Breast epithelium (tissue), 4 donors: ENCODE results near the gene KITLG. TPM values are rescaled to one million over a fixed set of nuclear protein-coding genes. Genes with fewer than 3 reads are reported as not detected.

Source experiments
- DNase-seq, 2 donors: peaks; one replicate each; pipeline ENCODE4 v3.0.0-alpha.2; 2019; ENCODE audit warnings: low spot score in 2 of 2
- H3K27ac ChIP-seq, 2 donors: fragments of 200-600 bp; sonication (generic) in 1 of 2; one replicate each; pipeline ENCODE4 v1.5.1; 2016 to 2019; ENCODE audit warnings: mild to moderate bottlenecking in 1 of 2
- H3K27me3 ChIP-seq, 2 donors: fragments of 200-600 bp; sonication (generic) in 1 of 2; one replicate each; pipeline versions ENCODE4 v1.5.1 to v1.6.0; 2017 to 2019; ENCODE audit warnings: control low read depth in 1 of 2, mild to moderate bottlenecking in 1 of 2
- H3K36me3 ChIP-seq: fragments of 200-600 bp; one replicate; pipeline ENCODE4 v1.5.1; 2019
- H3K4me1 ChIP-seq, 2 donors: fragments of 200-600 bp; sonication (generic); one replicate each; pipeline ENCODE4 v1.5.1; 2016 to 2019; ENCODE audit warnings: control low read depth in 1 of 2
- H3K4me3 ChIP-seq, 3 donors: fragments of 200-600 bp; sonication (generic); 1 replicate in 2 of 3; 2 replicates in 1 of 3; pipeline ENCODE4 v1.5.1; 2016 to 2019; ENCODE audit warnings: mild to moderate bottlenecking in 3 of 3, moderate library complexity in 2 of 3
- H3K9me3 ChIP-seq, 2 donors: fragments of 200-600 bp; sonication (generic) in 1 of 2; one replicate each; pipeline ENCODE4 v1.5.1; 2016 to 2019; ENCODE audit warnings: control low read depth in 1 of 2
- POLR2A ChIP-seq: fragments of 450-650 bp; IDR thresholded peaks from one replicate; pipeline ENCODE4 v1.6.1; 2016; ENCODE audit warnings: antibody characterized with exemption, mild to moderate bottlenecking, moderate library complexity
- POLR2AphosphoS5 ChIP-seq, 3 donors: sonication (generic); formaldehyde crosslinking; IDR thresholded peaks; one replicate each; pipeline ENCODE4 v1.6.1; 2017; ENCODE audit warnings: antibody characterized with exemption in 3 of 3
- intact Hi-C: fragments of 100-400 bp; cut with DNase I; formaldehyde crosslinking; loops from one replicate; pipeline ENCODE4 v1.15.1; 2023; ENCODE audit warnings: low total_unique reads
- total RNA-seq, 3 donors: library from RNA; depleted of rRNA; stranded (reverse); fragments of >200 nt; gene quantifications; one replicate each; pipeline ENCODE4 v1.1.0, GENCODE V29; 2016
- TF ChIP-seq, protein P1 (sequence below), 3 donors: fragments of 450-650 bp; IDR thresholded peaks; one replicate each; pipeline ENCODE4 v1.5.1; 2016 to 2017; ENCODE audit warnings: antibody characterized with exemption in 3 of 3, mild to moderate bottlenecking in 3 of 3, moderate library complexity in 3 of 3

KITLG gene
- total RNA-seq, 3 donors from 2014 or later = 18.4 to 31.8 (median 26.5) TPM

DNA sequence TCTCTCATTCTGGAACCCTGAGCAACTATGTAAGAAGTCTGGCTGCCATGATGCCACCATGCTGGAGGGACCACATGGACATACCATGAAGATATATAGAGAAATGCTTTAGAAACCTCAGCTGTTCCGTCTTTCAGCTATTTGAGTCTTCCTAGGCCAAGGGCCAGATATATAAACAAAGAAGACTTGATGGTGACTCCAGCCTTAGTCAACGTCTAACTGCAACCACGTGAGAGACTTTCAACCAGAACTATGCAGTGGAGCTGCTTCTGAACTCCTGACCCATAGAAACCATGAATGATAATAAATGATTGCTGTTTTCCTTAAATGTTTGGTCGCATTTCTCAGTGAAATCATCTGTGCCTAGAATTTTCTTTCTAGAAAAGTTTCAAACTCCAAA is 20.0 kb upstream of the KITLG start:
- no peaks in the 10 kb centered on the region for H3K4me1 ChIP-seq
- no peaks in the 10 kb centered on the region for H3K27me3 ChIP-seq
- no peak overlapping the region for H3K27ac ChIP-seq
- H3K36me3 ChIP-seq = no peaks in the 10 kb centered on the region
- no peaks in the 10 kb centered on the region for H3K9me3 ChIP-seq
- H3K4me3 ChIP-seq = no peak overlapping the region
- DNase-seq = no peak
- TF ChIP-seq, protein P1, sequence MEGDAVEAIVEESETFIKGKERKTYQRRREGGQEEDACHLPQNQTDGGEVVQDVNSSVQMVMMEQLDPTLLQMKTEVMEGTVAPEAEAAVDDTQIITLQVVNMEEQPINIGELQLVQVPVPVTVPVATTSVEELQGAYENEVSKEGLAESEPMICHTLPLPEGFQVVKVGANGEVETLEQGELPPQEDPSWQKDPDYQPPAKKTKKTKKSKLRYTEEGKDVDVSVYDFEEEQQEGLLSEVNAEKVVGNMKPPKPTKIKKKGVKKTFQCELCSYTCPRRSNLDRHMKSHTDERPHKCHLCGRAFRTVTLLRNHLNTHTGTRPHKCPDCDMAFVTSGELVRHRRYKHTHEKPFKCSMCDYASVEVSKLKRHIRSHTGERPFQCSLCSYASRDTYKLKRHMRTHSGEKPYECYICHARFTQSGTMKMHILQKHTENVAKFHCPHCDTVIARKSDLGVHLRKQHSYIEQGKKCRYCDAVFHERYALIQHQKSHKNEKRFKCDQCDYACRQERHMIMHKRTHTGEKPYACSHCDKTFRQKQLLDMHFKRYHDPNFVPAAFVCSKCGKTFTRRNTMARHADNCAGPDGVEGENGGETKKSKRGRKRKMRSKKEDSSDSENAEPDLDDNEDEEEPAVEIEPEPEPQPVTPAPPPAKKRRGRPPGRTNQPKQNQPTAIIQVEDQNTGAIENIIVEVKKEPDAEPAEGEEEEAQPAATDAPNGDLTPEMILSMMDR (IDR thresholded peaks at IDR 0.05) = no peak
- no peak for TF ChIP-seq POLR2A
- no peak for TF ChIP-seq POLR2AphosphoS5 (IDR thresholded peaks at IDR 0.05)
- intact Hi-C loops = no loop called here

DNA sequence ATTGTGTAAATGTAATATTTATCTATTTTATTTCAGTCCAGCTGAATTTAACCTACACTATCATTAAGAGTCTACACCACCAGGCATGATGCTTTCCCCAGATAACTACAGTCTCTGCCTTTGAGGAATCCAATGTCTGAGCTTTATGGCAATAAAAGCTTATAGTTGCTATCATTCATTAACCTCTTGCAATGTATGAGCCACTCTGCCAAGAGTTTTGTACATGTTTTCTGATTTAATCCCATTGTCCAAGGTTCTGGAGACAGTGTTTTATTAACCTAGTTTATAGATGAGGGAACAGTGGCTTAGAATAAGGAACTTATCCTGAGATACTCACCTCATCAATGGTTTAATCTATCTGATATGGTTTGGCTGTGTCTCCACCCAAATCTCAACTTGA is 17.1 kb upstream of the KITLG start:
- Histone ChIP-seq H3K27ac (no peak overlapping the region), H3K27me3 (no peaks in the 10 kb centered on the region), H3K36me3 (no peaks in the 10 kb centered on the region), H3K4me1 (no peaks in the 10 kb centered on the region), H3K9me3 (no peaks in the 10 kb centered on the region), H3K4me3 (no peak overlapping the region)
- intact Hi-C loops = no loop called here
- no peak for DNase-seq
- TF ChIP-seq POLR2A = no peak
- TF ChIP-seq, protein P1 (IDR thresholded peaks at IDR 0.05) = no peak
- TF ChIP-seq POLR2AphosphoS5 (IDR thresholded peaks at IDR 0.05) = no peak

DNA sequence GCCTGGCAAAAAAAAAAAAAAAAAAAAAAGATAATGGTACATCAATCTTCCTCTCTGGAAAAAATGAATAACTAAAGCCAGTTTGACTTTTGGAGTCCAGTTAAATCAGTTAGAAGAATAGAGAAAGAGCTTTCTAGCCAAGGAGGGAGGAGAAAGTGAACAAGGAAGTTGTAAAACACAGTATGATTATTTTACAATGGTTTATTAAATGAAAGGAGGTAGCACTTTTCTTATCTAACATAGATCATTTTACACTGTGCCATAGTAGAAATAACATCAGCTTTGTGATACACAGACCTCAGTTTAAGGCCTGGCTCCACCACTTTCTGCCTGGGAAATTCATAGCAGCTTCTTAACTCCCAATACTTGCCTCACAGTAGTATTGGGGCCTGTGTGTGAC is 15.4 kb upstream of the KITLG start:
- Histone ChIP-seq H3K36me3 (no peaks in the 10 kb centered on the region), H3K4me1 (no peaks in the 10 kb centered on the region), H3K9me3 (no peaks in the 10 kb centered on the region), H3K27ac (no peak overlapping the region), H3K27me3 (no peaks in the 10 kb centered on the region), H3K4me3 (no peak overlapping the region)
- intact Hi-C loops = no loop called here
- no peak for DNase-seq
- TF ChIP-seq, protein P1 (IDR thresholded peaks at IDR 0.05) = no peak
- TF ChIP-seq POLR2AphosphoS5 (IDR thresholded peaks at IDR 0.05) = no peak
- TF ChIP-seq POLR2A = no peak

DNA sequence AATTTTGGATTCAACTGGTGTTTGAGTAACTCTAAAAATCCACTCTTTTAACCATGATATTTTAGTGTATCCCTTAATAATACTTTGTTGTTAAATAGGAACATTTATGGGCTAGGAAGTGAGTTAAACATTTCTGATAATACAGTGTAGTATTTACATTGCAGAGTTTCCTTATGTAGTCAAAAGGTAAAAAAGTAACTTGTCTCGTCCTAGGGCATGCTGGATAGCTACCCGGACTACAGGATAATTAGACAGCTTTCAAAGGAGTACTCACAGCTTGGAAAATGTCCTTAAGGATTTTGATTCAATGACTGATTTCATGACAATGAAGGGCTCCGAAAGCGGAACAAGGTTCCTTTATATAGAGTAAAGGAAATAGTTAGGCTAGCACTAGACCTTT is 14.5 kb upstream of the KITLG start:
- TF ChIP-seq POLR2AphosphoS5 (IDR thresholded peaks at IDR 0.05) (no peak), POLR2A (no peak)
- TF ChIP-seq, protein P1 (IDR thresholded peaks at IDR 0.05) = no peak
- Histone ChIP-seq H3K36me3 (no peaks in the 10 kb centered on the region), H3K4me1 (no peaks in the 10 kb centered on the region), H3K27ac (no peak overlapping the region), H3K9me3 (no peaks in the 10 kb centered on the region), H3K4me3 (no peak overlapping the region), H3K27me3 (no peaks in the 10 kb centered on the region)
- no peak for DNase-seq
- intact Hi-C loops = no loop called here

DNA sequence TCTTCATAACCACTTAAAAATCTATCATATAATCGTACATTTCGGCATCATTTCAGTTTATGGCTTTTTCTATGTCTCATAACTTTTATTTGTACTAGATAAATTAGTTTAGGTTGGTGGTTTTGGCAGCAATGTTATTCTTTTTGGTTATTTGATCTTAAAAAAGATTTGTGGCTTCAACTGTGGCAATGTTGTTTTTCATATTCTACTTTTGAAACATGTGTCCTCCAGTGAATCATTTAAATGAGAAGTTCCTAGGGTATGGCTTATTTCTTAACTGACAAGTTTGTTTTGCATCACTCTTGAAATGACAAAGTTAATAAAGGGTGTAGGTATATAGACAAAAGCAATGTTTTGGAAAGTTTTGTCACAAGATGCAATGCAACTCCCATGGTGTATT is 11.1 kb upstream of the KITLG start:
- H3K27me3 ChIP-seq = no peaks in the 10 kb centered on the region
- H3K4me1 ChIP-seq = no peaks in the 10 kb centered on the region
- TF ChIP-seq, protein P1 (IDR thresholded peaks at IDR 0.05) = no peak
- TF ChIP-seq POLR2A = no peak
- TF ChIP-seq POLR2AphosphoS5 (IDR thresholded peaks at IDR 0.05) = no peak
- peaks cover 8 to 9% of the 10 kb centered on the region in 2 donors for H3K9me3 ChIP-seq
- intact Hi-C loops = no loop called here
- no peak for DNase-seq
- H3K4me3 ChIP-seq = no peak overlapping the region
- H3K36me3 ChIP-seq = no peaks in the 10 kb centered on the region
- H3K27ac ChIP-seq = no peak overlapping the region
